SK-N-SH treated with all-trans-retinoic acid at 6 μM for 48 hours (cell line): ENCODE results near the gene CD101.

Experiments used
- ARNTL ChIP-seq: fragments of 450-650 bp; formaldehyde crosslinking; IDR thresholded peaks from 2 replicates; pipeline ENCODE4 v1.5.0; 2020; ENCODE audit warnings: low read depth, mild to moderate bottlenecking, moderate library complexity, borderline replicate concordance
- CREB5 ChIP-seq: fragments of 250-450 bp; sonication (Bioruptor Pico); IDR thresholded peaks from 2 replicates; pipeline ENCODE4 v1.5.1; 2020; ENCODE audit warnings: low read depth, mild to moderate bottlenecking, moderate library complexity
- ESRRG ChIP-seq: fragments of 250-450 bp; sonication (Bioruptor Pico); IDR thresholded peaks from 2 replicates; pipeline ENCODE4 v1.6.1; 2021; ENCODE audit warnings: mild to moderate bottlenecking
- GLIS3 ChIP-seq: fragments of 250-450 bp; sonication (Bioruptor Pico); IDR thresholded peaks from 2 replicates; pipeline ENCODE4 v1.5.0; 2020; ENCODE audit warnings: mild to moderate bottlenecking, moderate library complexity
- OSR1 ChIP-seq: fragments of 250-450 bp; sonication (Bioruptor Pico); IDR thresholded peaks from 2 replicates; pipeline ENCODE4 v1.8.0; 2022; ENCODE audit warnings: moderate library complexity, mild to moderate bottlenecking, inconsistent platforms
- PATZ1 ChIP-seq: fragments of 250-450 bp; sonication (Bioruptor Pico); IDR thresholded peaks from 2 replicates; pipeline ENCODE4 v1.8.0; 2020; ENCODE audit warnings: mild to moderate bottlenecking, moderate library complexity, borderline replicate concordance
- POU6F1 ChIP-seq: fragments of 250-450 bp; sonication (Bioruptor Pico); IDR thresholded peaks from 2 replicates; pipeline ENCODE4 v1.8.0; 2021; ENCODE audit warnings: low read depth, mild to moderate bottlenecking, moderate library complexity, borderline replicate concordance
- TCF4 ChIP-seq: fragments of 250-450 bp; sonication (Bioruptor Pico); IDR thresholded peaks from 2 replicates; pipeline ENCODE4 v1.8.0; 2021; ENCODE audit warnings: mild to moderate bottlenecking, moderate library complexity, borderline replicate concordance
- TOX ChIP-seq: fragments of 250-450 bp; sonication (Bioruptor Pico); IDR thresholded peaks from 2 replicates; pipeline ENCODE4 v1.8.0; 2021; ENCODE audit warnings: mild to moderate bottlenecking, moderate library complexity, borderline replicate concordance
- TSHZ2 ChIP-seq: fragments of 250-450 bp; sonication (Bioruptor Pico); IDR thresholded peaks from 2 replicates; pipeline ENCODE4 v1.5.0; 2020; ENCODE audit warnings: mild to moderate bottlenecking, moderate library complexity
- ZFP3 ChIP-seq: fragments of 250-450 bp; sonication (Bioruptor Pico); IDR thresholded peaks from 2 replicates; pipeline ENCODE4 v1.5.0; 2020; ENCODE audit warnings: mild to moderate bottlenecking, moderate library complexity
- ZFP30 ChIP-seq: fragments of 450-650 bp; formaldehyde crosslinking; IDR thresholded peaks from 2 replicates; pipeline ENCODE4 v1.5.0; 2022; ENCODE audit warnings: mild to moderate bottlenecking, moderate library complexity
- ZNF70 ChIP-seq: fragments of 450-650 bp; formaldehyde crosslinking; IDR thresholded peaks from 2 replicates; pipeline ENCODE4 v1.5.0; 2020; ENCODE audit warnings: mild to moderate bottlenecking, moderate library complexity
- ZNF8 ChIP-seq: fragments of 450-650 bp; formaldehyde crosslinking; IDR thresholded peaks from 2 replicates; pipeline ENCODE4 v1.5.0; 2020; ENCODE audit warnings: mild to moderate bottlenecking, moderate library complexity

DNA sequence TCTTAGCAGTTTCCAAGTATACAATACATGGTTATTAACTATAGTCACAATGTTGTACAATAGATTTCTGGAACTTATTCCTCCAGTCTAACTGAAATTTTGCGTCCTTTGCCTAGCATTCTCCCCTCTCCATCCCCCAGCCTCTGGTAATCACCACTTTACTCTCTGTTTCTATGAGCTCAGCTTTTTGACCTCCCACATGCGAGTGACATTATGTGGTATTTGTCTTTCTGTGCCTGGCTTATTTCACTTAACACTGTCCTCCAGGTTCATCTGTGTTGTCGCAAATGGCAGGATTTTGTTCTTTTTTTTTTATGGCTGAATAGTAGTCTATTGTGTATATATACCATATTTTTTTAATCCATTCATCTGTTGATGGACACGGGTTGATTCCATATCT lies 43.9 kb upstream of the CD101 start:
- no peak for TF ChIP-seq OSR1 (CRISPR knock-in tag)
- TF ChIP-seq PATZ1 = no peak
- no peak for TF ChIP-seq TSHZ2 (CRISPR knock-in tag)
- no peak for TF ChIP-seq ZNF8 (CRISPR knock-in tag)
- no peak for TF ChIP-seq CREB5
- TF ChIP-seq ZFP30 (CRISPR knock-in tag) = no peak
- TF ChIP-seq TCF4 (CRISPR knock-in tag) = no peak
- no peak for TF ChIP-seq GLIS3 (CRISPR knock-in tag)
- no peak for TF ChIP-seq ZNF70 (CRISPR knock-in tag)
- no peak for TF ChIP-seq POU6F1 (CRISPR knock-in tag)
- no peak for TF ChIP-seq ARNTL (CRISPR knock-in tag)
- no peak for TF ChIP-seq TOX (CRISPR knock-in tag)
- TF ChIP-seq ZFP3 (CRISPR knock-in tag) = no peak
- no peak for TF ChIP-seq ESRRG
